Large intestine (tissue), 3 donors: ENCODE data around the gene TMEM238. TPM values are rescaled to one million over a fixed set of nuclear protein-coding genes. Genes with fewer than 3 reads are reported as not detected.

Source experiments
- DNase-seq, 2 donors: peaks; one replicate each; pipeline versions ENCODE4 v3.0.0 to v3.0.0-alpha.2; 2013
- H3K27ac ChIP-seq: one replicate; pipeline ENCODE4 v1.5.1; 2013; ENCODE audit warnings: low read length
- H3K27me3 ChIP-seq: 2 replicates; pipeline ENCODE4 v1.6.1; 2013; ENCODE audit warnings: low read length; ENCODE audit not compliant: control insufficient read depth, insufficient read depth
- H3K36me3 ChIP-seq: 2 replicates; pipeline ENCODE4 v1.6.1; 2013; ENCODE audit warnings: low read length; ENCODE audit not compliant: control insufficient read depth, insufficient read depth
- H3K4me1 ChIP-seq: one replicate; pipeline ENCODE4 v1.6.1; 2013; ENCODE audit warnings: low read length; ENCODE audit not compliant: control insufficient read depth, insufficient read depth
- H3K4me3 ChIP-seq: one replicate; pipeline ENCODE4 v1.5.1; 2013; ENCODE audit warnings: low read length
- H3K9me3 ChIP-seq: one replicate; pipeline ENCODE4 v1.6.1; 2013; ENCODE audit warnings: mild to moderate bottlenecking, low read depth, low read length, moderate library complexity; ENCODE audit not compliant: control insufficient read depth
- WGBS: methylation state at CpG from one replicate; pipeline ENCODE4 v1.1.5; 2013; ENCODE audit warnings: low lambda C conversion rate; ENCODE audit not compliant: insufficient coverage; 5-methylcytosine and 5-hydroxymethylcytosine counted together
- polyA plus RNA-seq: library from polyadenylated mRNA; unstranded; fragments of 120-200 nt; gene quantifications from one replicate; pipeline ENCODE4 v1.2.1, GENCODE V29; 2013

The TMEM238 gene
- polyA plus RNA-seq, 1 donor, result 8.7 TPM

- Histone ChIP-seq H3K36me3 (peaks cover 49% of the 10 kb centered on the region), H3K4me1 (peaks cover 20% of the 10 kb centered on the region), H3K27me3 (no peaks in the 10 kb centered on the region), H3K27ac (no peak overlapping the region), H3K4me3 (no peak overlapping the region), H3K9me3 (no peaks in the 10 kb centered on the region)
- no CpG with 5 or more reads among the region's 21 CpGs for WGBS
- DNase-seq, result no peak
Observed at GRCh38 chr19:55389386-55390317, 5.6 kb upstream of the TMEM238 start.

GRCh38 chr19:55387736-55388497 is 3.8 kb upstream of the TMEM238 start:
- Histone ChIP-seq H3K4me1 (peaks cover 30% of the 10 kb centered on the region), H3K4me3 (peak overlapping the region; percentile 90), H3K9me3 (no peaks in the 10 kb centered on the region), H3K27me3 (no peaks in the 10 kb centered on the region), H3K36me3 (peaks cover 49% of the 10 kb centered on the region), H3K27ac (no peak overlapping the region)
- no CpG with 5 or more reads among the region's 24 CpGs for WGBS
- no peak for DNase-seq

GRCh38 chr19:55386493-55386971 is 2.4 kb upstream of the TMEM238 start:
- peak overlapping the region; percentile 57 for H3K27ac ChIP-seq
- peaks cover 44% of the 10 kb centered on the region for H3K36me3 ChIP-seq
- no peaks in the 10 kb centered on the region for H3K27me3 ChIP-seq
- WGBS, result no CpG with 5 or more reads among the region's 33 CpGs
- peak overlapping the region; percentile 90 for H3K4me3 ChIP-seq
- peaks cover 30% of the 10 kb centered on the region for H3K4me1 ChIP-seq
- DNase-seq, result no peak
- H3K9me3 ChIP-seq, result no peaks in the 10 kb centered on the region

- Histone ChIP-seq H3K27ac (peak within 1 kb of the TSS; percentile 92), H3K4me3 (peak within 1 kb of the TSS; percentile 90), H3K27me3 (no peaks in the 10 kb centered on the region), H3K9me3 (no peaks in the 10 kb centered on the region), H3K4me1 (peaks cover 30% of the 10 kb centered on the region), H3K36me3 (peaks cover 38% of the 10 kb centered on the region)
- peak; percentile 98 to 99 for DNase-seq
- no CpG with 5 or more reads among the region's 68 CpGs for WGBS
Observed at GRCh38 chr19:55385724-55386492, 1.8 kb upstream of the TMEM238 start, which contains the start of gene RPL28. RPL28 (plus strand) TSS chr19:55385932; CDS start chr19:55386358, 426 bp downstream.

DNA sequence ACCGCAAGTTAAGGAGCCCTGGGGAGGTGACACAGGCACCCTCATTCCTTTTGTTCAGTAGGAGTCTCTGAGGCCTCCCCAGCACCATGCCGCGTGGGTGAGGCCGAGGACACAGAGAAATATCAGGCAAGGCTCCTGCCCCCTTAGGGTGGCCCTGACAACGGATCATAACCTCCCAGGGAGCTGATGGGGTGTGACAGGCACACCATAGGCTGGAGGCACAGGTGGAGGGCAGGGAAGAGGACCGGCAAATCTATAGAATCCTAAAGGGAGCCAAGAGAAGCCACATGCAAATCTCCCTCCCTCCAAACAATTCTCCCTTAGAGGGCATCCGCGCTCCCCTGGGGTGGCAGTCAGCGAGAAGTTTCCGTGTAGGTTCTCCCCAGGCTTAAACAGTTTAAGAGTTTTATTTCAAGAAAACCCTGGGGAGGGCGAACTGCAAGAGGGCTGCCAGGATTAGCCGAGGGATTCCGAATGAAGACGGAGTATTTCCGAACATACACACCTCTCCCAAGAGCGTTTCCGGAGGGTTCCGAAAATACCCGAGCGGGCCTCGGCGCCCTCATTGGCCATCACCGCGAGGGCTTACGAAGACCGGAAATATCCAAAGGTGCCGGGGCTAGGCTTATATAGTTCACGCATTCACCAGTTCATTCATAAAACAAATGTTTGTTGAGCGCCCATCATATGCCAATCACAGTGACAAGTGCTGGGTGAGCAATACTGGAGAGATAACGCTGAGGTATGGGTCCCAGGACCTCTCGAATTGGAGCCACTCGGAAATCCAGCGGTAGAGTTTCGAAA is 1.0 kb upstream of the TMEM238 start:
- Histone ChIP-seq H3K4me1 (peaks cover 30% of the 10 kb centered on the region), H3K27me3 (no peaks in the 10 kb centered on the region), H3K27ac (peak overlapping the region; percentile 92), H3K4me3 (peak overlapping the region; percentile 90), H3K36me3 (peaks cover 32% of the 10 kb centered on the region), H3K9me3 (no peaks in the 10 kb centered on the region)
- peak; percentile 94 to 97 for DNase-seq
- WGBS, result no CpG with 5 or more reads among the region's 34 CpGs

DNA sequence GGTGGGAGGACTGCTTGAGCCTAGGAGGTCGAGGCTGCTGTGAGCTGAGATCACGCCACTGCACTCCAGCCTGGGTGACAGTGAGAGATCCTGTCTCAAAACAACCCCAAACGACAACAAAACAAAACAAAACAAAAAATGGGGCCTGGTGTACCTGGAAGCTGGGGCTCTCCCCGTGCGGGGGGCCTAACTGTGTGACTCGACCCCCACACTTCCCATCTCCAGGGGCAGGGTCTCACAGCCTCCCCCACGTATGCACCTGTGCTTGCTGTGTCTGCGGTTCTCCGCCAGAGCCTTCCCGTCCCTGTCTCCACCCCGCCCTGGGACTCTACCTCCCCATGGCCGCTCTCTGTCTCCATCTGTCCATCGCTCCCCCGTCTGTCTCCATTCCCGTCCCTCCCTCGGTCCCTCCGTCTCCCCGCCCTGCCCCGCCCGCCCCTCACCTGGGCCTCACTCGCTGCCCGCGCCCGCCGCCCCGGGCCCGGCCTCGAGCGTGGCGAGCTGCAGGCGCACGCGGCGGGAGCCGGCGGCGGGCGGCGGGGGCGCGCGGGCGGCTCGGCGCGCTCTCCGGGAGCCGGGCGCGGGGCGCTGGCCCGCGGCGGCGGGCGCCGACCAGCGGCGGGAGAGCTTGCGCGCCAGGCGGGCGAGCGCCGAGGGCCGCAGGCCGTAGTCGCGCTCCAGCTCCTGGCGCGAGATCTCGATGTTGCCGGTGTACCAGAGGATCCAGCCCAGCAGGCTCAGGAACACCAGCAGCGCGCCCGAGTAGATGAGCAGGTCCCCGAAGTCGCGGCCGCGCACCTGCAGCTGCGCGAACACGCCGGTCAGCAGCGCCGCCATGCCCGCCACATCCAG is 587 bp downstream of the TMEM238 start:
- H3K36me3 ChIP-seq, result peaks cover 16% of the 10 kb centered on the region
- WGBS, result no CpG with 5 or more reads among the region's 88 CpGs
- peak overlapping the region; percentile 55 for H3K27ac ChIP-seq
- H3K27me3 ChIP-seq, result no peaks in the 10 kb centered on the region
- DNase-seq, result peak in 1 of 2 donors; percentile 80
- H3K9me3 ChIP-seq, result no peaks in the 10 kb centered on the region
- peaks cover 30% of the 10 kb centered on the region for H3K4me1 ChIP-seq
- H3K4me3 ChIP-seq, result peak overlapping the region; percentile 44

- no peak for DNase-seq
- Histone ChIP-seq H3K36me3 (peaks cover 7% of the 10 kb centered on the region), H3K27ac (no peak overlapping the region), H3K27me3 (peaks cover 5% of the 10 kb centered on the region), H3K4me1 (peaks cover 21% of the 10 kb centered on the region), H3K4me3 (no peak overlapping the region), H3K9me3 (no peaks in the 10 kb centered on the region)
- WGBS, result no CpG with 5 or more reads among the region's 3 CpGs
Observed at GRCh38 chr19:55382522-55383054, 1.5 kb downstream of the TMEM238 start.

DNA sequence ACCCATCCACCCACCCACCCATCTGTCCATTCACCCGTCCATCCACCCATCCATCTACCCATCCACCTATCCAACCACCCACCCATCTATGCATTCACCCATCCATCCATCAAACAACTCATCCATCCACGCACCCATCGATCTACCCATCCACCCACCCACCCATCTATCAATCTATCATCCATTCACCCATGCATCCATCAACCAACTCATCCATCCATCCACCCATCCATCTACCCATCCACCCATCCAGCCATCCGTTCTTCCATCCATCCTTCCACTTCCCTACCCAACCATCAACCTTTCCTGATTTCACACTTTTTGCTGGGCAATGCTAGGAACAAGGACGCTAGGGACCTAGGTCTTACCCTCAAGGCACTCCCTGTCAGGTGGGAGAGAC is 2.1 kb downstream of the TMEM238 start:
- Histone ChIP-seq H3K27me3 (peaks cover 8% of the 10 kb centered on the region), H3K36me3 (peaks cover 1% of the 10 kb centered on the region), H3K4me1 (peaks cover 15% of the 10 kb centered on the region), H3K4me3 (no peak overlapping the region), H3K9me3 (no peaks in the 10 kb centered on the region), H3K27ac (no peak overlapping the region)
- 100% methylated on average over 2 of the region's 5 CpGs for WGBS
- no peak for DNase-seq
